SK-N-SH (cell line): ENCODE results near the gene GJA5. TPM values are rescaled to one million over a fixed set of nuclear protein-coding genes. Genes with fewer than 3 reads are reported as not detected.

Source experiments
- CTCF ChIA-PET: fragments of 300-600, 350-600 bp; formaldehyde crosslinking; extraction: SDS; loops from one replicate; lab custom pipeline; 2021; lab: Yijun Ruan, JAX
- POLR2A ChIA-PET: fragments of 350-600 bp; sonication (Branson Sonifier 250); formaldehyde crosslinking; extraction: SDS; loops from one replicate; lab custom pipeline; 2020; ENCODE audit warnings: antibody characterized with exemption, inconsistent platforms; lab: Yijun Ruan, JAX
- DNase-seq: peaks from one replicate; pipeline ENCODE4 v3.0.0; 2012
- H2AFZ ChIP-seq: fragments of 200-600 bp; sonication (generic); 2 replicates; pipeline ENCODE4 v1.8.1; 2016; ENCODE audit warnings: antibody characterized with exemption, mild to moderate bottlenecking, low read depth
- H3F3A ChIP-seq: fragments of 200-600 bp; sonication (generic); replicated peaks from 2 replicates; pipeline ENCODE3; 2016; ENCODE audit warnings: antibody characterized with exemption, mild to moderate bottlenecking; ENCODE audit not compliant: insufficient read depth
- H3K27ac ChIP-seq, 2 experiments: fragments of 200-500 bp in 1 of 2; fragments of 200-600 bp in 1 of 2; sonication (Bioruptor generic) in 1 of 2; sonication (generic), shearing (Covaris generic) in 1 of 2; 2 replicates each; pipeline versions ENCODE4 v1.5.1 to v1.6.1; 2014 to 2016; ENCODE audit warnings: low read depth in 2 of 2, inconsistent platforms in 1 of 2, low read length in 1 of 2, mild to moderate bottlenecking in 1 of 2, mixed read lengths in 1 of 2
- H3K27me3 ChIP-seq: fragments of 200-600 bp; sonication (generic), shearing (Covaris generic); 2 replicates; pipeline ENCODE4 v1.6.1; 2016; ENCODE audit warnings: mixed run types; ENCODE audit not compliant: insufficient read depth
- H3K36me3 ChIP-seq, 2 experiments: fragments of 200-500 bp in 1 of 2; fragments of 200-600 bp in 1 of 2; sonication (Bioruptor generic) in 1 of 2; sonication (generic) in 1 of 2; replicated peaks in 1 of 2; 2 replicates each; pipeline versions ENCODE3 to v1.5.1; 2014 to 2016; ENCODE audit warnings: low read length in 1 of 2, mild to moderate bottlenecking in 1 of 2; ENCODE audit not compliant: insufficient read depth in 2 of 2, control insufficient read depth in 1 of 2
- H3K4me1 ChIP-seq, 2 experiments: fragments of 200-500 bp in 1 of 2; fragments of 200-600 bp in 1 of 2; sonication (Bioruptor generic) in 1 of 2; sonication (generic), shearing (Covaris generic) in 1 of 2; 2 replicates each; pipeline versions ENCODE4 v1.5.1 to v1.6.1; 2014 to 2016; ENCODE audit warnings: low read depth in 1 of 2, low read length in 1 of 2, mixed run types in 1 of 2; ENCODE audit not compliant: insufficient read depth in 2 of 2, control insufficient read depth in 1 of 2
- H3K4me2 ChIP-seq: fragments of 200-600 bp; sonication (generic), shearing (Covaris generic); 2 replicates; pipeline ENCODE4 v1.6.1; 2017; ENCODE audit warnings: mixed run types
- H3K4me3 ChIP-seq, 2 experiments: fragments of 200-500 bp in 1 of 2; fragments of 200-600 bp in 1 of 2; sonication (Bioruptor generic) in 1 of 2; sonication (generic), shearing (Covaris generic) in 1 of 2; 2 replicates each; pipeline versions ENCODE4 v1.5.1 to v1.8.1; 2014 to 2016; ENCODE audit warnings: low read depth in 2 of 2, inconsistent platforms in 1 of 2, low read length in 1 of 2, mild to moderate bottlenecking in 1 of 2, mixed read lengths in 1 of 2, moderate library complexity in 1 of 2
- H3K79me2 ChIP-seq: fragments of 200-600 bp; sonication (generic); 2 replicates; pipeline ENCODE4 v1.8.1; 2017; ENCODE audit warnings: mild to moderate bottlenecking; ENCODE audit not compliant: insufficient read depth
- H3K9ac ChIP-seq: fragments of 200-600 bp; sonication (generic); 2 replicates; pipeline ENCODE4 v1.6.1; 2017; ENCODE audit warnings: mixed run types
- H3K9me2 ChIP-seq: fragments of 200-600 bp; sonication (generic); 2 replicates; pipeline ENCODE4 v1.6.1; 2017; ENCODE audit warnings: mixed run types
- H3K9me3 ChIP-seq: fragments of 200-600 bp; sonication (generic); 2 replicates; pipeline ENCODE4 v1.6.1; 2017; ENCODE audit warnings: mixed run types, mild to moderate bottlenecking, moderate library complexity
- H4K20me1 ChIP-seq: fragments of 200-600 bp; sonication (generic); 2 replicates; pipeline ENCODE4 v1.6.1; 2017; ENCODE audit warnings: mild to moderate bottlenecking, mixed run types; ENCODE audit not compliant: insufficient read depth
- CHD2 ChIP-seq: fragments of 150-350 bp; IDR thresholded peaks from 2 replicates; pipeline ENCODE4 v1.6.1; 2018; ENCODE audit warnings: low read length; ENCODE audit not compliant: partially characterized antibody
- CTCF ChIP-seq: fragments of 200-600 bp; sonication (generic); IDR thresholded peaks from 2 replicates; pipeline ENCODE4 v1.6.1; 2017; ENCODE audit warnings: antibody characterized with exemption, mild to moderate bottlenecking, moderate library complexity
- ELF1 ChIP-seq: IDR thresholded peaks from 2 replicates; pipeline ENCODE4 v1.4.0; 2012
- EP300 ChIP-seq, 2 experiments: IDR thresholded peaks; 2 replicates each; pipeline versions ENCODE4 v1.4.0 to v1.6.1; 2012; ENCODE audit warnings: borderline replicate concordance in 1 of 2, low read depth in 1 of 2, low read length in 1 of 2
- FOSL2 ChIP-seq: IDR thresholded peaks from 2 replicates; pipeline ENCODE4 v1.4.0; 2012; ENCODE audit warnings: low read depth, mild to moderate bottlenecking, moderate library complexity, borderline replicate concordance
- FOXM1 ChIP-seq: IDR thresholded peaks from 2 replicates; pipeline ENCODE4 v1.4.0; 2012; ENCODE audit warnings: low read depth, mild to moderate bottlenecking
- GABPA ChIP-seq: IDR thresholded peaks from 2 replicates; pipeline ENCODE4 v1.4.0; 2012; ENCODE audit warnings: low read depth, mild to moderate bottlenecking
- GATA2 ChIP-seq: sonication (generic); formaldehyde crosslinking; IDR thresholded peaks from 2 replicates; pipeline ENCODE4 v1.5.0; 2020; ENCODE audit warnings: mild to moderate bottlenecking, missing genetic modification reagents
- IRF3 ChIP-seq: fragments of 150-350 bp; IDR thresholded peaks from 2 replicates; pipeline ENCODE4 v1.6.1; 2016; ENCODE audit warnings: mild to moderate bottlenecking, low read depth, low read length
- MAX ChIP-seq: IDR thresholded peaks from 2 replicates; pipeline ENCODE4 v1.4.0; 2012; ENCODE audit warnings: low read depth
- MEF2A ChIP-seq: IDR thresholded peaks from 2 replicates; pipeline ENCODE4 v1.4.0; 2012; ENCODE audit warnings: low read depth, borderline replicate concordance
- NFIC ChIP-seq: IDR thresholded peaks from 2 replicates; pipeline ENCODE4 v1.4.0; 2012; ENCODE audit warnings: borderline replicate concordance
- PBX3 ChIP-seq: IDR thresholded peaks from 2 replicates; pipeline ENCODE4; 2012
- POLR2AphosphoS5 ChIP-seq: IDR thresholded peaks from 2 replicates; pipeline ENCODE4 v1.6.1; 2012; ENCODE audit warnings: low read depth, low read length
- RAD21 ChIP-seq: IDR thresholded peaks from 2 replicates; pipeline ENCODE4 v1.6.1; 2012; ENCODE audit warnings: mild to moderate bottlenecking, low read length
- RCOR1 ChIP-seq: fragments of 150-350 bp; IDR thresholded peaks from 2 replicates; pipeline ENCODE4 v1.6.1; 2017; ENCODE audit warnings: antibody characterized with exemption, low read length
- SMC3 ChIP-seq: IDR thresholded peaks from 2 replicates; pipeline ENCODE4 v1.6.1; 2012; ENCODE audit warnings: low read depth, low read length, improper control_type of control experiment
- TAF1 ChIP-seq: IDR thresholded peaks from 2 replicates; pipeline ENCODE4 v1.6.1; 2012; ENCODE audit warnings: low read depth, mild to moderate bottlenecking, low read length, moderate library complexity, borderline replicate concordance
- USF1 ChIP-seq: IDR thresholded peaks from 2 replicates; pipeline ENCODE4 v1.4.0; 2012; ENCODE audit warnings: low read depth, borderline replicate concordance
- USF2 ChIP-seq: fragments of 150-350 bp; IDR thresholded peaks from 2 replicates; pipeline ENCODE4 v1.6.1; 2017; ENCODE audit warnings: antibody characterized with exemption, low read length, low read depth, borderline replicate concordance
- YY1 ChIP-seq: IDR thresholded peaks from 2 replicates; pipeline ENCODE4 v1.4.0; 2012; ENCODE audit warnings: low read depth, mild to moderate bottlenecking
- ZBTB33 ChIP-seq: IDR thresholded peaks from 2 replicates; pipeline ENCODE4 v1.4.0; 2012; ENCODE audit warnings: low read depth, borderline replicate concordance
- WGBS: methylation state at CpG from one replicate; pipeline ENCODE4 v1.1.6; 2017; ENCODE audit warnings: low lambda C conversion rate; 5-methylcytosine and 5-hydroxymethylcytosine counted together
- polyA plus RNA-seq, 3 experiments: library from polyadenylated mRNA; depleted of rRNA; stranded (reverse); fragments of >200 nt; gene quantifications; 2 replicates each; pipeline ENCODE4 v1.2.3, GENCODE V29; 2012

GJA5 gene
- polyA plus RNA-seq, 1 of the 3 experiments (the other 2 are of a cell fraction), result not detected

GRCh38 chr1:147794570-147794969 lies 34.2 kb upstream of the GJA5 start:
- DNase-seq, result no peak
- Histone ChIP-seq H3K36me3 (no peaks in the 10 kb centered on the region), H3K9ac (no peak overlapping the region), H2AFZ (no peak overlapping the region), H3K27ac (no peak overlapping the region), H3K4me2 (no peak overlapping the region), H3K4me3 (no peak overlapping the region), H3F3A (no peaks in the 10 kb centered on the region), H3K9me3 (no peaks in the 10 kb centered on the region), H3K4me1 (no peaks in the 10 kb centered on the region), H3K79me2 (no peaks in the 10 kb centered on the region), H3K9me2 (no peaks in the 10 kb centered on the region), H4K20me1 (no peaks in the 10 kb centered on the region), H3K27me3 (peaks cover 9% of the 10 kb centered on the region; the same call in 1 of the 2 replicates)
- TF ChIP-seq MEF2A (no peak), ELF1 (no peak), RAD21 (no peak), GATA2 (no peak), EP300 (IDR thresholded peaks at IDR 0.05; ENCODE audit: borderline replicate concordance in 1 of 2, low read depth in 1 of 2, low read length in 1 of 2) (no peak), MAX (no peak), GABPA (no peak), NFIC (no peak), CHD2 (no peak), FOSL2 (no peak), POLR2AphosphoS5 (no peak), IRF3 (no peak), PBX3 (no peak), ZBTB33 (no peak), RCOR1 (no peak), FOXM1 (no peak)
- CTCF ChIA-PET, result no interaction called here
- 22% methylated on average over 10 of the region's 10 CpGs for WGBS
- POLR2A ChIA-PET, result no interaction called here

- Histone ChIP-seq H3K36me3 (no peaks in the 10 kb centered on the region), H3K4me2 (no peak overlapping the region), H3K9me3 (no peaks in the 10 kb centered on the region), H3K27me3 (peaks cover 9% of the 10 kb centered on the region; the same call in 1 of the 2 replicates), H2AFZ (no peak overlapping the region), H3K4me3 (no peak overlapping the region), H3K79me2 (no peaks in the 10 kb centered on the region), H3K9me2 (no peaks in the 10 kb centered on the region), H3F3A (no peaks in the 10 kb centered on the region), H4K20me1 (no peaks in the 10 kb centered on the region), H3K4me1 (no peaks in the 10 kb centered on the region), H3K27ac (no peak overlapping the region), H3K9ac (no peak overlapping the region)
- 27% methylated on average over 1 of the region's 1 CpG for WGBS
- DNase-seq, result no peak
- POLR2A ChIA-PET, result no interaction called here
- CTCF ChIA-PET, result no interaction called here
- no peak for TF ChIP-seq YY1
- TF ChIP-seq ELF1, result no peak
- no peak for TF ChIP-seq SMC3
- TF ChIP-seq RAD21, result no peak
- no peak for TF ChIP-seq CTCF
- no peak for TF ChIP-seq USF1
- TF ChIP-seq USF2, result no peak
- no peak for TF ChIP-seq TAF1
These were observed 31.5 kb upstream of the GJA5 start for GRCh38 chr1:147791876-147792275.
